CD4-positive, CD25-positive, alpha-beta regulatory T cell (primary cell): Measurements from ENCODE around the gene WIPI1. TPM values are rescaled to one million over a fixed set of nuclear protein-coding genes. Genes with fewer than 3 reads are reported as not detected.

Experiments
- ATAC-seq, 2 donors: fragments of 150-1000 bp; cut with Tn5 transposase; one replicate each; pipeline ENCODE4 v1.10.0; 2021; ENCODE audit warnings: low read depth in 2 of 2, moderate number of reproducible peaks in 2 of 2, moderate library complexity in 1 of 2
- DNase-seq, 3 donors: peaks; one replicate each; pipeline versions ENCODE4 v3.0.0 to v3.0.0-alpha.2; 2012 to 2022; ENCODE audit warnings: mixed read lengths in 1 of 3
- H3K27ac ChIP-seq: one replicate; pipeline ENCODE4 v1.7.0; 2013; ENCODE audit warnings: mild to moderate bottlenecking, low read length; ENCODE audit not compliant: insufficient read depth, poor library complexity, severe bottlenecking
- H3K27me3 ChIP-seq: one replicate; pipeline ENCODE4 v1.7.0; 2013; ENCODE audit warnings: low read length; ENCODE audit not compliant: control insufficient read depth, insufficient read depth
- H3K36me3 ChIP-seq: one replicate; pipeline ENCODE4 v1.7.0; 2013; ENCODE audit warnings: mild to moderate bottlenecking, low read length, moderate library complexity; ENCODE audit not compliant: control insufficient read depth, insufficient read depth
- H3K4me1 ChIP-seq: 2 replicates; pipeline ENCODE4 v1.7.0; 2013; ENCODE audit warnings: mild to moderate bottlenecking, low read length; ENCODE audit not compliant: insufficient read depth, control insufficient read depth, poor library complexity, severe bottlenecking
- H3K4me3 ChIP-seq: one replicate; pipeline ENCODE4 v1.7.0; 2013; ENCODE audit warnings: low read depth, mild to moderate bottlenecking, low read length, moderate library complexity
- H3K9me3 ChIP-seq, 2 experiments: 1 replicate in 1 of 2; 2 replicates in 1 of 2; pipeline ENCODE4 v1.7.0; 2013; ENCODE audit warnings: low read length in 2 of 2, mild to moderate bottlenecking in 1 of 2, moderate library complexity in 1 of 2; ENCODE audit not compliant: control insufficient read depth in 2 of 2
- H3K27ac Mint-ChIP-seq, 3 donors: one replicate each; pipeline ENCODE4 v1.8.0; 2020 to 2022; ENCODE audit warnings: mild to moderate bottlenecking in 3 of 3, mixed read lengths in 3 of 3, moderate library complexity in 2 of 3
- H3K27me3 Mint-ChIP-seq: one replicate; pipeline ENCODE4 v1.8.0; 2022; ENCODE audit warnings: mild to moderate bottlenecking, mixed read lengths
- H3K36me3 Mint-ChIP-seq: one replicate; pipeline ENCODE4 v1.8.0; 2020; ENCODE audit warnings: mixed read lengths
- H3K4me1 Mint-ChIP-seq, 4 donors: one replicate each; pipeline ENCODE4 v1.8.0; 2020 to 2022; ENCODE audit warnings: mixed read lengths in 4 of 4, mild to moderate bottlenecking in 1 of 4
- H3K4me3 Mint-ChIP-seq, 4 donors: one replicate each; pipeline ENCODE4 v1.8.0; 2020 to 2022; ENCODE audit warnings: mild to moderate bottlenecking in 4 of 4, mixed read lengths in 4 of 4, moderate library complexity in 3 of 4
- H3K9me3 Mint-ChIP-seq, 7 donors: one replicate each; pipeline ENCODE4 v1.8.0; 2020 to 2022; ENCODE audit warnings: mixed read lengths in 7 of 7, mild to moderate bottlenecking in 3 of 7, moderate library complexity in 2 of 7
- polyA plus RNA-seq, 4 donors: library from polyadenylated mRNA; unstranded; fragments of 300-500 nt; fragmentation: Illumina TruSeq; gene quantifications; one replicate each; pipeline ENCODE4 v1.2.3, GENCODE V29; 2021
- total RNA-seq: library from RNA; stranded (reverse); gene quantifications from one replicate; pipeline ENCODE4 v1.2.3, GENCODE V29; 2022

WIPI1 gene
- total and polyA plus RNA-seq, 5 donors from 2014 or later = 2.5 to 5.9 (median 5.2) TPM

DNA sequence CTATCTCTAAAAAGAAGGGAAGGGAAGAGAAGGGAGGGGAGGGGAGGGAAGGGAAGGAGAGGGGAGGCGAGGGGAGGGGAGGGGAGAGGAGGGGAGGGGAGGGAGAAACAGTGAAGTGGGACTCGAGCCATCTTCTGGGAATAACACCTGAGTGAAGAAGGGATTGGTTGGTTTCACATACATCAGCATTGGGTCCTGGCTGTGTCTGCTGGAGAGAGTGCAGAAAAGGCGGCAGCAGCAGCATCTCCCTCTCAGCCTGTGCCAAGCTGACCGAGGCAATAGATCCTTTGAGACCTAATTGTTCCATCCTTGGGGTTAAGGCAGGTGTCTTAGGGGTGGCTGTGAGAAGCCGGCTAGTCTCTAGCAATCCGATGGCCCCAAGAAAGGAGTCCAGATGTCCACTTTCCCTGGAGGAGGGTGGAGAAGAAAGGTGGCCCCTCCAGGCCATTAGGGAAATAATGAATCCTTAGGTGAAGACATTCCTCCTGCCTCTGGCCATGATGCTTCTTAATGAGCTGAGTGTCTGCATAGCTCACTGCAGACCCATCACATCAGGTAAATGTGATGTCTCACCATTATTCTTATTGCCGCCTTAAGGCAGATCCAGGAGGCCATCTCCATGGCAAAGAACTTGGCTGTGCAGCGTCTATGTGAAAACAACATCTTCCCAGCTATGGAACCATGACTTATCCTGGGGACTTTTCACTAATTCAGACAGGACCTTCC is 71.6 kb downstream of the WIPI1 start:
- DNase-seq (no peak), ATAC-seq (no peak)
- no peaks in the 10 kb centered on the region for H3K36me3 ChIP-seq
- Mint-ChIP-seq H3K4me1 (peaks cover 2 to 14% (median 10%) of the 10 kb centered on the region in 4 donors), H3K27ac (no peak overlapping the region), H3K4me3 (no peak overlapping the region), H3K9me3 (no peaks in the 10 kb centered on the region), H3K36me3 (peaks cover 9% of the 10 kb centered on the region), H3K27me3 (no peaks in the 10 kb centered on the region)
- H3K27ac ChIP-seq = no peak overlapping the region
- no peaks in the 10 kb centered on the region for H3K9me3 ChIP-seq
- H3K27me3 ChIP-seq = no peaks in the 10 kb centered on the region
- H3K4me1 ChIP-seq = no peaks in the 10 kb centered on the region
- no peak overlapping the region for H3K4me3 ChIP-seq

DNA sequence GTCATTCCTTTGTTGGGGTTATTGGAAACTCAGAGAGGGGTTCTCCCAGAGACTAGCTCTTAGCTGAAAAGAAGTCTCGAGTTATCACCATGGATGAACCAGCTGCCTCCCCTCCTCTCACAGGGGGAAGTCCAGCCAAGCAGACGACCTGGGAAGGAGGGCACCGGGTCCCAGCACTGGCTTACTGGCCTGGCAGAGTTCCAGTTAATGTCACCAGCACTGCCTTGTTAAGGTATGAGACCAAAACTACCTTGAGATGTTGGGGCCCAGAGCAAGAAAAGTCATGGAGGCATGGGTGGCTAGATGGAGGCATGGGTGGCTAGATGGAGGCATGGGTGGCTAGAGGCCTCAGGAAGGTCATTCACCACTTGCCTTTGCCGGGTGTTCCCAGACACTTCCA is 72.4 kb downstream of the WIPI1 start:
- H3K9me3 ChIP-seq = no peaks in the 10 kb centered on the region
- H3K4me1 Mint-ChIP-seq = peaks cover 4 to 14% (median 10%) of the 10 kb centered on the region in 4 donors
- H3K36me3 Mint-ChIP-seq = peaks cover 9% of the 10 kb centered on the region
- no peak for DNase-seq
- no peaks in the 10 kb centered on the region for H3K9me3 Mint-ChIP-seq
- peak overlapping the region in 1 of 3 donors; percentile 36 for H3K27ac Mint-ChIP-seq
- H3K4me3 Mint-ChIP-seq = no peak overlapping the region
- H3K4me3 ChIP-seq = no peak overlapping the region
- H3K27me3 ChIP-seq = no peaks in the 10 kb centered on the region
- ATAC-seq = no peak
- no peak overlapping the region for H3K27ac ChIP-seq
- H3K27me3 Mint-ChIP-seq = no peaks in the 10 kb centered on the region
- H3K36me3 ChIP-seq = no peaks in the 10 kb centered on the region
- no peaks in the 10 kb centered on the region for H3K4me1 ChIP-seq

- Mint-ChIP-seq H3K4me3 (peak overlapping the region in 1 of 4 donors; percentile 1), H3K4me1 (peaks cover 4 to 16% (median 10%) of the 10 kb centered on the region in 4 donors), H3K9me3 (no peaks in the 10 kb centered on the region), H3K36me3 (peaks cover 9% of the 10 kb centered on the region), H3K27ac (no peak overlapping the region), H3K27me3 (no peaks in the 10 kb centered on the region)
- Histone ChIP-seq H3K27ac (no peak overlapping the region), H3K4me3 (no peak overlapping the region), H3K27me3 (no peaks in the 10 kb centered on the region), H3K9me3 (no peaks in the 10 kb centered on the region), H3K36me3 (no peaks in the 10 kb centered on the region), H3K4me1 (no peaks in the 10 kb centered on the region)
- DNase-seq (no peak), ATAC-seq (no peak)
These were observed 72.8 kb downstream of the WIPI1 start for GRCh38 chr17:68384471-68384870.

GRCh38 chr17:68383443-68384321 is 73.6 kb downstream of the WIPI1 start:
- H3K4me3 Mint-ChIP-seq = peak overlapping the region in 2 of 4 donors; percentile 30 to 44
- H3K27me3 Mint-ChIP-seq = no peaks in the 10 kb centered on the region
- H3K9me3 Mint-ChIP-seq = no peaks in the 10 kb centered on the region
- Histone ChIP-seq H3K4me3 (no peak overlapping the region), H3K4me1 (no peaks in the 10 kb centered on the region), H3K27ac (no peak overlapping the region), H3K9me3 (no peaks in the 10 kb centered on the region), H3K27me3 (no peaks in the 10 kb centered on the region), H3K36me3 (no peaks in the 10 kb centered on the region)
- no peak overlapping the region for H3K27ac Mint-ChIP-seq
- H3K36me3 Mint-ChIP-seq = peaks cover 9% of the 10 kb centered on the region
- peaks cover 4 to 16% (median 10%) of the 10 kb centered on the region in 4 donors for H3K4me1 Mint-ChIP-seq
- peak in 1 of 3 donors; percentile 42 for DNase-seq
- ATAC-seq = no peak

GRCh38 chr17:68383120-68383442 is 74.2 kb downstream of the WIPI1 start:
- no peaks in the 10 kb centered on the region for H3K9me3 ChIP-seq
- H3K4me1 ChIP-seq = no peaks in the 10 kb centered on the region
- H3K27ac ChIP-seq = no peak overlapping the region
- DNase-seq = no peak
- H3K4me3 ChIP-seq = no peak overlapping the region
- Mint-ChIP-seq H3K27ac (no peak overlapping the region), H3K4me1 (peaks cover 4 to 18% (median 10%) of the 10 kb centered on the region in 4 donors), H3K9me3 (no peaks in the 10 kb centered on the region), H3K27me3 (no peaks in the 10 kb centered on the region), H3K4me3 (no peak overlapping the region), H3K36me3 (peaks cover 9% of the 10 kb centered on the region)
- no peaks in the 10 kb centered on the region for H3K27me3 ChIP-seq
- no peaks in the 10 kb centered on the region for H3K36me3 ChIP-seq
- no peak for ATAC-seq

- no peaks in the 10 kb centered on the region for H3K27me3 Mint-ChIP-seq
- H3K36me3 Mint-ChIP-seq = peaks cover 9% of the 10 kb centered on the region
- H3K9me3 Mint-ChIP-seq = no peaks in the 10 kb centered on the region
- H3K27ac Mint-ChIP-seq = no peak overlapping the region
- no peak for DNase-seq
- no peaks in the 10 kb centered on the region for H3K36me3 ChIP-seq
- H3K4me3 ChIP-seq = no peak overlapping the region
- no peaks in the 10 kb centered on the region for H3K9me3 ChIP-seq
- no peak overlapping the region for H3K4me3 Mint-ChIP-seq
- no peak overlapping the region for H3K27ac ChIP-seq
- no peak for ATAC-seq
- H3K27me3 ChIP-seq = no peaks in the 10 kb centered on the region
- peaks cover 4 to 20% (median 10%) of the 10 kb centered on the region in 4 donors for H3K4me1 Mint-ChIP-seq
- no peaks in the 10 kb centered on the region for H3K4me1 ChIP-seq
These were observed 74.7 kb downstream of the WIPI1 start for GRCh38 chr17:68382582-68383085.

DNA sequence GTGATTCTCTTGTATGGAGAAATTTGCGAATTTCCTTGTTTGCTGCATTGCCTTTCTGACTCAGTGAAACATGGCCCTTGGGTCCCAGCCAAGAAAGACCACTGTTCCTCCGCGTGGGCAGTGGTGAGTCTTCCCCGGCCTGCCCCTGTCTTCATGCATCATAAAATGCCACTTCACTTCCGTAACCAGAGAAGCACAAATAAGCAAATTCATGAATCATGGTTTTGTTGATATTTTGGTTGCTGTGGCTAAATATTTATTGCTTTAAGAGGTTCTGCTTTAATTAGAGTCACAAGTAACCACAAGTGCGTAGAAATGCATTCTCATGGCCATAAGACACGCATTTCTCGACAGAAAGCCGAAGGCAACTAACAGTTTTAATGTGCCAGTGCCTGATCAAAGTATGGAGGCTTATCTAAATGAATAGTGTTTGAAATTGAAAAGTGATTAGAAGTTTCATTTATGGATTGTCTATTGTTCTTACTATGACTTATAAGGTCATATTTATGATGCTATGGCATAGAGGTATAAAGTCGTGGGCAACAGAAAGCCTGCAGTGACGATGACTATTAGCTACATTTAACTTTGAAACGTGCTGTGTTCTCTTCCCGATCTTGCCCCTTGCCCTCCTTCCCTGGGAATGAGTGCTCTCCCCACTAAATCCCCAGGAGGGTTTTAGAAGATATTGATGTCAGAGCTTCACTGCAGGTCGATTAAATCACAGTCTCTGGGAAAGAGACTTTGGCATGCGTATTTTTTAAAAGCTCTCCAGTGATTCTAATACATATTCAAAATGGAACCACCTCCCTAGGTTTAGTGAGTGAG is 76.0 kb downstream of the WIPI1 start:
- Mint-ChIP-seq H3K4me3 (no peak overlapping the region), H3K36me3 (peaks cover 13% of the 10 kb centered on the region), H3K27ac (peak overlapping the region in 1 of 3 donors; percentile 60), H3K4me1 (peaks cover 4 to 20% (median 10%) of the 10 kb centered on the region in 4 donors), H3K27me3 (no peaks in the 10 kb centered on the region), H3K9me3 (no peaks in the 10 kb centered on the region)
- no peak overlapping the region for H3K27ac ChIP-seq
- no peaks in the 10 kb centered on the region for H3K4me1 ChIP-seq
- ATAC-seq = no peak
- no peak overlapping the region for H3K4me3 ChIP-seq
- no peaks in the 10 kb centered on the region for H3K27me3 ChIP-seq
- no peaks in the 10 kb centered on the region for H3K9me3 ChIP-seq
- no peak for DNase-seq
- H3K36me3 ChIP-seq = no peaks in the 10 kb centered on the region
